Measurements from ENCODE around the gene ADH1C. TPM values are rescaled to one million over a fixed set of nuclear protein-coding genes. Genes with fewer than 3 reads are reported as not detected.

The ADH1C gene
- total RNA-seq, 1 donor from 2014 or later: not detected

DNA sequence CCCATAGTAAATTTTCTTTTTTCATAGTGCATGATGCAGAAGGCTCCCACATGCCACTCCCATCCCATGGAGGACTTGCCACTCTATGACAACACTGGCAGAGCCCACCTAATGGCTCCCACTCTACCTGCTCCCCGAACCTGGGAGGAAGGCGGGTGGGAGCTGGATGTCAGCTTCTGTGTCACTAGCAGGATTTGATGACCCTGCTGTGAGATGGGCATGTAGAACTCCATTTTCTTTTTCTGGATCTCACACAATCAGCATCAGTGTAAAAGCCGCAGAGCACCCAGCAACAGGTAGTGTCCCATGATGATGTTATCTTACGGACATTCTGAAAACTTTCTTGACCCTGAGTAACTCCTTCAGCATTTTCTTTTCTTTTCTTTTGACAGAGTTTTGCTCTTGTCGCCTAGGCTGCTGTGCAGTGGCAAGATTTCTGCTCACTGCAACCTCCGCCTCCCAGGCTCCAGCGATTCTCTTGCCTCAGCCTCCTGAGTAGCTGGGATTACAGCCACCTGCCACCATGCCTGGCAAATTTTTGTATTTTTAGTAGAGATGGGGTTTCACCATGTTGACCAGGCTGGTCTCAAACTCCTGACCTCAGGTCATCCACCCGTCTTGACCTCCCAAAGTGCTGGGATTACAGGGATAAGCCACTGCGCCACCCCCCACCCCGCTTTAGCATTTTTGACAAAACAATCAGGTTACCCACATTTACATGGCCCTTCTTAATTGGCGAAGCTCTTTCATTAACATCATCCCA lies 46.7 kb downstream of the ADH1C start:
- intact Hi-C loops (cut with micrococcal nuclease): no loop called here

DNA sequence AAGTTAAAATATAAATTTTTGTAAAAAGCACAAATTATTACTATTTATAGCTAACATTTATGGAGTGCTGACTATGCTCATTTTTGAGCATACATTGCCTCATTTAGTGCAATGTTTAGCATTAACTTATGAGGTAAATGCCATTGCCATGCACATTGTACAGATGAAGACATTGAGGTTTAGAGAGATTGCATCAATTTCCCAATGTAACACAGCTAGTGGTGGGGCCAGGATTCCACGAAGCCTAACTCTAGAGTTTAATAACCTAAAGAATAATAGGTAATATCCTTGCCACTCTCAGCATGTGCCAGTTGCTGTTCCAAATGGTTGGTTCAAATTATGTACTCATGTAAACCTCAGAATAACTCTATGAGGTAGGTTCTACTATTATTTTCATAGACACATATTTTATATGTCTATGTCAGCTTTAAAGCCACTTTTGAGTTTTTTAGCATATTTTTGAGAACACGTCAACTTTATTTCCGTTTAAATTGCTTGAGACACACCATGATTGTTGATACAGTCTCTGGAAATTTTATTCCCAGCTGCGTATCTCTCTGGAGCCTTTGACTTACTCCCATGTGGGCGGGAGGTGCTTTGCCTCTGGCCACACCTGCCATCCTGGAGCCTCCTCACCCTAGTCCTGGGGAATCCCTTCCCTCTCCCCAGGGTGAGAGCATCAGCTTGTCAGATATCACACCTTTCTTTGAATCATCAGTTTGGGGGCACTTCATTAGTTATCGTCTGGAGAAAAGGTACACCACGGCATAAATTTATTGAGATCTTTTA lies 51.0 kb downstream of the ADH1C start:
- intact Hi-C loops (cut with micrococcal nuclease): no loop called here

DNA sequence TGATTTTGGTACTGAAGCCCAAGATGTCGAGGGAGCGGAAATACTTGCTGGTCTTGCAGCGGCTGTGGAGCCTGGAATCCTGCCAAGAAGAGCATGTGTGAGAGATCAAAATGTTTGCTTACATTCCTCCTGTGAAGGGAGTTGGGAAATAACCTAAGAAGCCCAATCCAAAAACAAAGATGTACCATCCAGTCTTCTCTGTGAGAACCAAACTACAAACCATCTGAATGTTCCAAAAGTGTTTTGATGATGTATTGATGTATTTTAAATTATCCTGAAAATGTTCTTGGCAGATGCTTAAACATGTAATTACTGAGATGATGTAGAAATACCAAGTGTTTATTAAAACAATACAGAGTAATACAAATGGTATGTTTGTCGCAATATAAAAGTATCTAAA lies 51.6 kb downstream of the ADH1C start:
- intact Hi-C loops (cut with micrococcal nuclease): no loop called here

DNA sequence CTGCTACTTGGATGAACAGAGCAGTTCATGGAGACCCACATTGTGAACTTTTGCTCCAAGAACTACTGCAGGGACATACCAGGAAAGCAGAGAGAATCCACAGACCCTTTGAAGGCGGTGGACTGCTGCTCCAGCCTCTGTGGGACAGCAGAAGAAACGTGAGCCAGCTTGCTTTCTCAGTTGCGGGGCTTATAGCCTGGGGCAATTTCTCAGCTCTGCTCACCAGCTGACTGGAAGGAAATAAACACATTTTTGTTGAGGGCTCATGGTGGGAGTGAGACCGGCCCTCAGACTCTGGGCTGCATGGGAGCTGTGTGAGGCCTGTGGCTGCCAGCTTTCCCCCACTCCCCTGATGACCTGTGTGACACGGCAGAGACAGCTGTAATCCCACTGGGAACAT lies 59.2 kb downstream of the ADH1C start:
- intact Hi-C loops (cut with micrococcal nuclease): no loop called here

DNA sequence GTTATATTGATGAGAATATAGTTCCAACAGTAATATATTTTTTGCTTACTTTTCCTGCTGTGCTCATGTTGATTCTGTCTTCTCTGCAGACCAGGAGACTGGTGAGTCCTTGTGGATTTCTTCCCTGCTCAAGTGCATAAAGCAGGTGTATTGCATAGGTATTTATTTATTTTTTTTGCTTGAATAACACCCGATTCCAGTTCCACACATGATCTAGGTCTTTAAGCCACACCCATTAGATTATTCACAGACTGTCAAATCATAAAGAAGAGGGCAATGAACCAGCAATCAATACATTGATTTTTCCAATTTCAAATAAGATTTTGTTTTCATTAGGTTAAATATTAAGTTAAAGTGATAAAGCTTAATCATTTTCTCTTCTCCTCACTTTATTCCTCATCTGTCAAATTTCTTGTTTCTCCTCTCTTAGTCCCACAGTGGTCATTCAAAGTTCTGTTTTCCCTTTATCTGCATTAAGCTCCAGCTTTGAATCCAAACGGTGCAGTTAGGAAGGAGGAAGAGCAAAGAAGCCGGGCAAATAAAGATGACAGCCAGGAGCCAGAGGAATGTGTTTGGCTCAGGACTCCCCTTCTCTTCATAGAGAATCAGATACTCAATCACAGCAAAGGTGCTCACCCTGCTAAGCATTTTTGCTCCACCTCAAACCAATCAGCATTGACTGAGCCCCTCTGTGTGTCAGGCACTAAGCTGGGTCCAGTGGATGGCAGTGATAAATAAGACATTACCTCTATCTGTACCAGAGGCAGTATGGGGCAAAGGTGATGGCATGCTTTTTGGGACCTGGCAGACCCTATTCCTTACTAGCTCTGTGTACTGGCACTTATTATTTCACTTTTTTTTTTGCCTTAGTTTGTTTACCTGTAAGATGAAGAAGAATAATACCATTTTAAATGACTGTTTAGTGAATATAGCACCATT lies 61.4 kb downstream of the ADH1C start, which contains the start of gene ADH1A:
Gene ADH1A, minus strand, starts transcription at position 138 of the 939 bp plus-strand sequence. Its CDS starts 71 bp downstream, at position 67.
- intact Hi-C loops (cut with micrococcal nuclease): no loop called here

Other genes starting within 250 kb of the ADH1C start
- gene ADH4, start 208.4 kb downstream of the ADH1C start, total RNA-seq: not detected in 2 replicates
- gene ADH6, start 133.5 kb downstream of the ADH1C start, total RNA-seq: not detected in 2 replicates
- gene ADH1A, start 61.8 kb downstream of the ADH1C start, total RNA-seq: not detected in 2 replicates
- not detected in 2 replicates for gene ADH1B, start 31.3 kb downstream of the ADH1C start, total RNA-seq
- not detected in 2 replicates for gene ADH7, start 82.6 kb upstream of the ADH1C start, total RNA-seq
- gene C4orf17, start 158.3 kb upstream of the ADH1C start, total RNA-seq: not detected in 2 replicates
- gene TRMT10A, start 211.3 kb upstream of the ADH1C start, total RNA-seq: 8.0 and 8.1 TPM in 2 replicates
- gene MTTP, start 222.1 kb upstream of the ADH1C start, total RNA-seq: 0.07 TPM in 1 of 2 replicates, not detected in the other